GM19351 (cell line): ENCODE data around the gene INSL4.

Experiments used
- ATAC-seq: cut with Tn5 transposase; IDR thresholded peaks from one replicate; pipeline ENCODE4 v1.9.1; 2021; ENCODE audit warnings: mild to moderate bottlenecking, moderate library complexity; ENCODE audit not compliant: unreplicated experiment

The INSL4 gene

DNA sequence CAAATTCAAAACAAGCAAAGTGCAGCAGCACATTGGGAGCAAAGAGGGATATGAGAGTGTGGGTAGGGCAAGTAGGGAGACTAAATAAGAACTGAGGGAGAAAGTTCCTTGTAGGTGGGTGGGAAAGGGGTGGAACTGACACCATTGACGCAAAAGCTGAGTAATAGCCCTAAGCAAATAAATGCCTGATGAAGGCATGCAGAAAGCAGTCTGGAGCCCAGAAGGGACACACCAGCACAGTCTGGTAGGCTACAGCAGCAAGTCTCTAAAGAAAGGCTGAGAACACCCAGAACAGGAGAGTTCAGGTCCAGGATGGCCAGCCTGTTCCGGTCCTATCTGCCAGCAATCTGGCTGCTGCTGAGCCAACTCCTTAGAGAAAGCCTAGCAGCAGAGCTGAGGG lies at the start of gene INSL4:
TSS of gene INSL4 (plus strand) at position 208 of the 400 bp plus-strand sequence. CDS start at position 313, 105 bp downstream.
- ATAC-seq, result no peak

DNA sequence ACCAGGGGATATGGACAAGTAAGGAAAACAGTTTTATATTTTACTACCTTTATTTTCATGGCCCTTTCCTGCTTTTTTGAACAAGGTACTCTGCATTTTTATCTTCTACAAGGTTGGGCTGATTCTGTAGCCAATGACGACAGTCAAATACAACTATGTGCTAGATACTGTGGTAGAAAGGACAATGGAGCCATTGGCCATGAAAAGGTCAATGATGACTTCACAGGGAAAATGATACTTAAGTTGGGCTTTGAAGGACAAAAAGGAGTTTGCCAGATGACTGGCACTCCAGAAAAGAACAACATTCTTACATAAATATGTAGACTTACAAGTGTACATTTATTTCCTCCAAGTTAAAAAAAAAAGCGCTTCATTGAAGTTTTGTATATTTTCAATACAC lies 46.4 kb upstream of the INSL4 start:
- no peak for ATAC-seq

DNA sequence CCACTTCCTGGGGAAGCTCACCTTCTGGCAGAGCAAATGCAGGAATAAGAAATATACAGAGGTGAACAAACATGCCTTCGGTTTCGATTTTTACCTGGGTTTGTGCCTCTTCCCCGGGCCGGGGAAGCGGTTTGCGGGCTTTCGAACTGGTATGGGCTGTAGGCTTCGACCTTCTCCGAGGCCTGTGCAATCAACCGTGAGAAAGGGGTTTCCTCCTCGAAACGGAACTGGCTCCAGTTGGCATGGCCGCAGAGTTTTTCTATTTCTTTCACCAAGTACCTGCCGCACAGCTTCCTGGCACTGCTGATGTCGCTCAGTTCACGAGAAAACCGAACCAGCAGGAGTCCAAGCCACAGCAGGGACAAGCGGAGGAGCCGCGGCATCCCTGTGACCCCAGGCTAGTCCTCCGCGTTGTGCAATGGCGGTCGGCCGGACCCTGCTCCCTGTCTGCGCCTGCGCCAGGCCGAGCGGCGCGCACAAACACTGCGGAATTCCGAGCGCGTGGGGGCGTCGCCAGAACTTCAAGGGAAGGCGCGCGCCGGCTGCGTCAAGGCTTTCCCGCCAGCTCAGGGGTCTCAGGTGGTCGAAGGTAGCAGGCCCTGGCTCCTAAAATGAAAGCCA lies 45.9 kb upstream of the INSL4 start, which contains the start of gene INSL6:
TSS of gene INSL6 (minus strand) at position 420 of the 621 bp plus-strand sequence. CDS start at position 383, 37 bp downstream.
- ATAC-seq, result no peak

DNA sequence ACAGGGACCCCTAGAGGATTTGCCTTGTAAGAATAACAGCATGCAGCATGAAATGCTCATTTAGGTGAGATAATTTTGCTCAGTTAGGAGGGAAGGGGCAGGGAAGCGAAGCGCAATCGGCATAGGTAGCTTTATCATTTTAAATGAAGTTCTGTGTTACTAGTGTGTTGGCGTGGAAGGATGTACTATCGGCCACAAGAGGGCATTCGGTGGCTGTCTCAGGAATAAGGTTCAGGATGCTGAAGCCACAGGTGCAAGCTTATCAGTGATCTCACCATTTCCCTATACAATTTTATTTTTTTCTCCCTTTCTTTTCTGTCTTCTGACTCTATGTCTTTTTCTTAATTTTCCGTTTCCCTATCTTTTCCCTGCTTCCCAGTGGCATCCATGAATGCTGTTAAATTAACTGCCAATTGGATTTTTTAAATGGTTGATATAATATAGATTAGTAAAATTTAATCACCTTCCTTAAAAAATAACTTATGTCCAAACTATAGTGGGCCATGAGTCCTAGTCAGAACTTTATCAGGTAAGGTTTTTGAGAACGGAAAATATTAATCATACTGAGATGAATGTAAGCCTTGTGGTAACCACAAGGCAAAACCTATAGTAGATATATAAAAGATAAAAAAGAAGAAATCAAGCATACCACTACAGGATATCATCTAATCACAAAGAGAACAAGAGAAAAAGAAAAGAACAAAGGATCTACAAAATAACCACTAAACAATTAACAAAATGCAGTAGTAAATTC lies 44.6 kb upstream of the INSL4 start:
- ATAC-seq, result peak; percentile 68

GRCh38 chr9:5188060-5188984 lies 42.9 kb upstream of the INSL4 start:
- no peak for ATAC-seq

GRCh38 chr9:5191985-5192384 lies 39.2 kb upstream of the INSL4 start:
- no peak for ATAC-seq

DNA sequence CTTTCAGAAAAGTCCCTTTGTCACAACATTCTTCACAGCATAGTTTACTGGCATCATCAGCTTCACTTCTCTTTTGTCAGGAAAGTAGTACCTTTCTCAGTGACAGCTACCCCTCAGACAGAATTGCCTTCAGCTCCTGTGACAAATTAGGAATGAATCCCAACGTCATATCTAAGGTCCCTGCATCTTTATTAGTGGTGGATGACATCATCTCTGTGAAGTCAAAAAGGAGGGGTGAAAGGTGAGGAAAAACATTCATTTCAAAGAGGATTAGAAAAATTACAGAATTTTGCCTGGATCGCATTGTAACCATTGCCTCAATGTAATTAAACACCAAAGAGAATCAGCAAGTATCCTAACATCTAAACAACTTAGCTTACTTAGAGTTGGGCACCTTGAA lies 37.9 kb upstream of the INSL4 start:
- no peak for ATAC-seq

DNA sequence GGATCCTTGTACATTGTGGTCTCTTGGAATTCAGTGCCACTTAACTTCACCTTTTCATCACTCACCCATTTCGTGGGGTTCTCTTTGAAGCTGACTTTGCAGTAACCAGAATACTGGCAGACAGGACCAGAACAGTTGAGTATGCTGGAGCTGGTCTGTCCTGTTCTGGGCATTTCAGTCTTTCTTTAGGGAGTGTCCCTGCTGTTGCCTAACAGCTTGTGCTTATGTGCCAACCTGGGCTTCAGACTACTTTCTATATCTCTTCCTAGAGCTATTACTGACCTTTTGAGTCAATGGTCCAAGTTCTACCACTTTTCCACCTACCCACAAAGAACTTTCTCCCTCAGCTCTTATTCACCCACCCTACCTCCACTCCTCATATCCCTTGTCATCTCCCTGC lies 35.8 kb upstream of the INSL4 start:
- ATAC-seq, result no peak

- no peak for ATAC-seq
These were observed 26.1 kb upstream of the INSL4 start for GRCh38 chr9:5205071-5205470.

- ATAC-seq, result no peak
These were observed 665 bp upstream of the INSL4 start for GRCh38 chr9:5230554-5230953.

GRCh38 chr9:5263351-5264218 lies 32.4 kb downstream of the INSL4 start:
- ATAC-seq, result peak; percentile 66

GRCh38 chr9:5264219-5264595 lies 33.0 kb downstream of the INSL4 start:
- peak; percentile 30 for ATAC-seq

DNA sequence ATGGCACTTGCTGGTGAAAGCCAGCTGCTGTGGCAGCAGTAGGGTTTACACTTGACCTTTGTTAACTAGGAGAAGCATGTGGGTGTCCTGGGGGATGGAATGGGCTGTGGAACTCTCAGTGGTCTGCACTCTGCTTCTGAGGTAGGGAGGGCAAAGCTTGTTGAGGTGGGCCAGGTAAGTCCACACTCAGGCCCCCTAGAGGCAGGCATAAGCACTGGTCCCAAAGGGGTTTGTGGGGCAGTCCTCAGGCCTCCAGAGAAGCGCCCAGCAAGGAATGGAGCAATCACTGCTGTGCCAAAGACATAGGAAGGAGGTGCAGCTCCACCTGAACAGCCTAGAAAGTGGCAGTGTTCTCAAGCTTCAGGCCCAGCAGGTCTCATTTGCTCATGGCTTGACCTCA lies 34.7 kb downstream of the INSL4 start:
- no peak for ATAC-seq

GRCh38 chr9:5269249-5269715 lies 38.1 kb downstream of the INSL4 start:
- no peak for ATAC-seq

GRCh38 chr9:5274770-5275169 lies 43.6 kb downstream of the INSL4 start:
- peak; percentile 76 for ATAC-seq

DNA sequence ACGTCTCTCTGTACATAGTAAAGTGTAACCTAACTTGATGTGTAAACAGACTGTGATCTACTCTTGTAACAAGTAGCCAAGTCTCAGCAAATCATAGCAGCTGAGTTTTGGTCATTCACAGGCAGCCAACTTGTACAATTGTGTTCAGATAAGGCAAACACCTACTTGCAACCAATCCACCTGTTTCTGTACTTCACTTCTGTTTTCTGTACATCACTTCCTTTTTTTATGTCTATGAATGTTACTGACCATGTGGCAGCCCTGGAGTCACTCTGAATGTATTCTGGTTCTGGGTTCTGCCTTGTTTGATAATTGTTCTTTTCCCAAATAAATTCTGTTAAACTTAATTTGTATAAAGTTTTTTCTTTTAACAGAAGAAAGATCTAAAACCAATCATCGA lies 47.3 kb downstream of the INSL4 start:
- peak; percentile 54 for ATAC-seq
